Measurements from ENCODE around the gene HEXIM2. TPM values are rescaled to one million over a fixed set of nuclear protein-coding genes. Genes with fewer than 3 reads are reported as not detected.

HEXIM2 gene
- total and polyA plus RNA-seq, 2 of the 13 experiments (the other 11 are each of a cell fraction or from before 2014, with no cell fraction given): 27.1 to 32.4 TPM

DNA sequence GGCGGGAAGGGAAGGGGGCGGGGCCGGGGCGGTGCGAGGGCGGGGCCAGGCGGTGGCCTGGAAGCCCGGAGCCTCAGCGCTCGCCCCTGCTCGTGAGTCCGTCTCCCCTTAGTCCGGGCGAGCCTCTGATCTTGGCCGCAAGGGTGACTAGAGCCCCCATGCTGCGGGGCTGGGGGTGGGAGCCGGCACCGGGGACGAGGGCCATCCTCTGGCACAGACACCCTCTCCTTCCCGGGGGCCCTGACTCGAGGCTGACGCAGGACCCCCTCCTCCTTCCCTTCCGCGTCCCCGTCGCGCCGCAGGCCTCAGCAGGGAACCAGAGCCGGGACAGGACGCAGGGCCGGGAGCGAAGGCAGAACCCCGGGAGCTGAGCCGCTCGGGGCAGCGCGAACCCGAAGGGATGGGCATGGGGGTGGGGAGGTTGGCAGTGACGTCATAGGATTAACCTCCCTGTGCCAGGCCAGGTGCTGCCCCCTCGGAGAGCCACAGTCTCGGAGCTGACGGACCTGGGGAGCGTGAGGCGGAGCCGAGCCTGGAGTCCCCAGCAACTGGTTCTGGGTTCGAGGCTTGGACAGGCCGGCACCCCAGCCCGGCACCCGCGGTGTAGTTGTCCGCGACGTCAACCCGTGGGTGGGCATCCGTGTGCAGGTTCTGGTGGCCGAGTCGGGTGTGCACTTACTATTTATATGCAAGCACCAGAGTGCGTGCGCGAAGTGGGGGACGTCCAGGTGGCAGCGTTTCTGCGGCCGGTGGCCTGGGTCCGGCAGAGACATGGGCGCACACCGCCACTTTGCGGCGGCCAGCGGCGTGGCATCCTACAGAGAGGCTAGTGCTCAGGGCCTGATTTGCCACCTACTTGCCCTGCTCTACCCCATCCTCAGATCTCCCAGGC lies 28.9 kb upstream of the HEXIM2 start (continued):
- TF ChIP-seq CHD4 (IDR thresholded peaks at IDR 0.05; ENCODE audit: borderline replicate concordance, low read length) (no peak; the same call in 1 of the 2 replicates), RNF2 (conservative IDR thresholded peaks at IDR 0.05; ENCODE audit: low read depth) (peak; percentile 25; the same call in 1 of the 2 replicates), ESRRA (CRISPR knock-in tag; IDR thresholded peaks at IDR 0.05; ENCODE audit: low read depth) (no peak; the same call in 1 of the 2 replicates), SRY (CRISPR knock-in tag; IDR thresholded peaks at IDR 0.05) (peak; percentile 57; the same call in 1 of the 2 replicates), GATAD1 (CRISPR knock-in tag; IDR thresholded peaks at IDR 0.05) (no peak), GABPA (IDR thresholded peaks at IDR 0.05; ENCODE audit: low read depth, low read length) (no peak), GABPA (CRISPR knock-in tag; IDR thresholded peaks at IDR 0.05; ENCODE audit: low read depth) (no peak), POLR2AphosphoS5 (IDR thresholded peaks at IDR 0.05; ENCODE audit: low read depth, low read length) (peak; percentile 66), FOXK2 (IDR thresholded peaks at IDR 0.05) (no peak), ZNF639 (CRISPR knock-in tag; conservative IDR thresholded peaks at IDR 0.05) (no peak; the same call in 1 of the 2 replicates), ZNF30 (CRISPR knock-in tag; IDR thresholded peaks at IDR 0.05) (0 out of 2 replicates have a peak, but pooled peaks have one; percentile 45), SNRNP70 (IDR thresholded peaks at IDR 0.05; ENCODE audit: low read depth, low read length) (no peak), ZNF12 (CRISPR knock-in tag; IDR thresholded peaks at IDR 0.05) (no peak), NFKB2 (CRISPR knock-in tag; IDR thresholded peaks at IDR 0.05; ENCODE audit: borderline replicate concordance) (peak; percentile 64; the same call in 1 of the 2 replicates), ZNF44 (CRISPR knock-in tag; IDR thresholded peaks at IDR 0.05) (no peak), YEATS4 (CRISPR knock-in tag; IDR thresholded peaks at IDR 0.05; ENCODE audit: borderline replicate concordance) (peak; percentile 47; the same call in 1 of the 2 replicates), SMARCC2 (IDR thresholded peaks at IDR 0.05) (no peak), ZNF430 (CRISPR knock-in tag; IDR thresholded peaks at IDR 0.05) (0 out of 2 replicates have a peak, but pooled peaks have one; percentile 38), NR2F6 (IDR thresholded peaks at IDR 0.05) (no peak), NR2F6 (CRISPR knock-in tag; IDR thresholded peaks at IDR 0.05) (0 out of 2 replicates have a peak, but pooled peaks have one; percentile 8), MYC (CRISPR knock-in tag; IDR thresholded peaks at IDR 0.05; ENCODE audit: borderline replicate concordance) (peak; percentile 67; the same call in 1 of the 2 replicates), ZFP36L2 (CRISPR knock-in tag; IDR thresholded peaks at IDR 0.05) (no peak), ZNF710 (CRISPR knock-in tag; IDR thresholded peaks at IDR 0.05; ENCODE audit: borderline replicate concordance) (no peak), PBX2 (CRISPR knock-in tag; IDR thresholded peaks at IDR 0.05) (no peak), ZNF672 (CRISPR knock-in tag; IDR thresholded peaks at IDR 0.05) (no peak)
- TF ChIP-seq, protein P1, sequence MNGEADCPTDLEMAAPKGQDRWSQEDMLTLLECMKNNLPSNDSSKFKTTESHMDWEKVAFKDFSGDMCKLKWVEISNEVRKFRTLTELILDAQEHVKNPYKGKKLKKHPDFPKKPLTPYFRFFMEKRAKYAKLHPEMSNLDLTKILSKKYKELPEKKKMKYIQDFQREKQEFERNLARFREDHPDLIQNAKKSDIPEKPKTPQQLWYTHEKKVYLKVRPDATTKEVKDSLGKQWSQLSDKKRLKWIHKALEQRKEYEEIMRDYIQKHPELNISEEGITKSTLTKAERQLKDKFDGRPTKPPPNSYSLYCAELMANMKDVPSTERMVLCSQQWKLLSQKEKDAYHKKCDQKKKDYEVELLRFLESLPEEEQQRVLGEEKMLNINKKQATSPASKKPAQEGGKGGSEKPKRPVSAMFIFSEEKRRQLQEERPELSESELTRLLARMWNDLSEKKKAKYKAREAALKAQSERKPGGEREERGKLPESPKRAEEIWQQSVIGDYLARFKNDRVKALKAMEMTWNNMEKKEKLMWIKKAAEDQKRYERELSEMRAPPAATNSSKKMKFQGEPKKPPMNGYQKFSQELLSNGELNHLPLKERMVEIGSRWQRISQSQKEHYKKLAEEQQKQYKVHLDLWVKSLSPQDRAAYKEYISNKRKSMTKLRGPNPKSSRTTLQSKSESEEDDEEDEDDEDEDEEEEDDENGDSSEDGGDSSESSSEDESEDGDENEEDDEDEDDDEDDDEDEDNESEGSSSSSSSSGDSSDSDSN (CRISPR knock-in tag; IDR thresholded peaks at IDR 0.05): peak; percentile 93
